Peyer's patch (tissue), 4 donors: ENCODE measurements around the gene PSMD1. TPM values are rescaled to one million over a fixed set of nuclear protein-coding genes. Genes with fewer than 3 reads are reported as not detected.

Experiments
- DNase-seq, 3 donors: peaks; one replicate each; pipeline ENCODE4 v3.0.0-alpha.2; 2017 to 2019
- H3K27ac ChIP-seq, 4 donors: fragments of 200-600 bp; sonication (generic); one replicate each; pipeline ENCODE4 v1.5.1; 2016 to 2019
- H3K27me3 ChIP-seq, 2 donors: fragments of 200-600 bp; sonication (generic); one replicate each; pipeline ENCODE4 v1.5.1; 2019
- H3K36me3 ChIP-seq, 3 donors: fragments of 200-600 bp; sonication (generic); one replicate each; pipeline ENCODE4 v1.5.1; 2016 to 2019
- H3K4me1 ChIP-seq, 4 donors: fragments of 200-600 bp; sonication (generic); one replicate each; pipeline ENCODE4 v1.5.1; 2016 to 2019
- H3K4me3 ChIP-seq, 4 donors: fragments of 200-600 bp; sonication (generic); 1 replicate in 3 of 4; 2 replicates in 1 of 4; pipeline ENCODE4 v1.5.1; 2016 to 2019; ENCODE audit warnings: mild to moderate bottlenecking in 1 of 4
- H3K9me3 ChIP-seq, 4 donors: fragments of 200-600 bp; sonication (generic); one replicate each; pipeline ENCODE4 v1.5.1; 2016 to 2019; ENCODE audit warnings: mild to moderate bottlenecking in 1 of 4
- CTCF ChIP-seq, 6 experiments: fragments of 450-650 bp in 4 of 6; fragments of 200-600 bp in 2 of 6; sonication (generic) in 1 of 6; IDR thresholded peaks; one replicate each; pipeline ENCODE4 v1.5.1; 2017 to 2019; ENCODE audit warnings: antibody characterized with exemption in 6 of 6, mild to moderate bottlenecking in 3 of 6, moderate library complexity in 1 of 6
- POLR2A ChIP-seq, 2 donors: fragments of 450-650 bp; IDR thresholded peaks; one replicate each; pipeline ENCODE4 v1.5.1; 2017; ENCODE audit warnings: antibody characterized with exemption in 2 of 2, mild to moderate bottlenecking in 2 of 2, moderate library complexity in 2 of 2
- total RNA-seq, 4 donors: library from RNA; depleted of rRNA; stranded (reverse); fragments of >200 nt; gene quantifications; one replicate each; pipeline ENCODE4 v1.1.0, GENCODE V29; 2016

Gene PSMD1
- total RNA-seq, 4 donors from 2014 or later, result 89.1 to 116 (median 111) TPM

DNA sequence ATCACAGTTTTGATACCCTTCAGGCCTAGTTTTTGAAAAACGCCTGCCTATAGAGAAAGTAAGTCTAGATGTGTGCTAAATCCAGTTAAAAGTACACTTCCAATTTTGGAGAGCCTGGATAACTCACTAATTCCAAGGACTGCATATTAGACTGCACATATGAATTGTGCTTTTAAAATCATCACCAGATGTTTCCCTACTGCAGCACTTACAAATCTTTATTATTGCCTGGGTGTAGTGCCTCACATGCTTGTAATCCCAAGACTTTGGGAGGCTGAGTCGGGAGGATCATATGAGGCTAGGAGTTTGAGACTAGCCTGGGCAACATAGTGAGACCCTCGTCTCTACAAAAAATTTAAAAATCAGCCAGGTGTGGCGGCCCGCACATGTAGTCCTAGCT is 104.0 kb downstream of the PSMD1 start:
- Histone ChIP-seq H3K27ac (peak overlapping the region in 1 of 4 donors; percentile 67), H3K36me3 (peaks cover 0 to 30% (median 0%) of the 10 kb centered on the region in 3 donors), H3K4me1 (peaks cover 0 to 7% (median 0%) of the 10 kb centered on the region in 4 donors), H3K27me3 (no peaks in the 10 kb centered on the region), H3K4me3 (no peak overlapping the region), H3K9me3 (no peaks in the 10 kb centered on the region)
- no peak for DNase-seq
- TF ChIP-seq CTCF (IDR thresholded peaks at IDR 0.05) (no peak), POLR2A (IDR thresholded peaks at IDR 0.05) (no peak)

GRCh38 chr2:231161252-231161839 is 104.7 kb downstream of the PSMD1 start:
- Histone ChIP-seq H3K9me3 (no peaks in the 10 kb centered on the region), H3K36me3 (peaks cover 0 to 37% (median 0%) of the 10 kb centered on the region in 3 donors), H3K27ac (peak overlapping the region in 3 of 4 donors; percentile 22 to 67 (median 29)), H3K4me3 (no peak overlapping the region), H3K4me1 (peaks cover 0 to 7% (median 0%) of the 10 kb centered on the region in 4 donors), H3K27me3 (no peaks in the 10 kb centered on the region)
- TF ChIP-seq POLR2A (IDR thresholded peaks at IDR 0.05), result no peak
- no peak for TF ChIP-seq CTCF (IDR thresholded peaks at IDR 0.05)
- no peak for DNase-seq

GRCh38 chr2:231161877-231162329 is 105.2 kb downstream of the PSMD1 start:
- no peaks in the 10 kb centered on the region for H3K27me3 ChIP-seq
- peak overlapping the region in 3 of 4 donors; percentile 29 to 67 (median 48) for H3K27ac ChIP-seq
- H3K4me1 ChIP-seq, result peaks cover 0 to 7% (median 0%) of the 10 kb centered on the region in 4 donors
- H3K4me3 ChIP-seq, result no peak overlapping the region
- TF ChIP-seq POLR2A (IDR thresholded peaks at IDR 0.05), result no peak
- no peak for TF ChIP-seq CTCF (IDR thresholded peaks at IDR 0.05)
- peaks cover 0 to 42% (median 0%) of the 10 kb centered on the region in 3 donors for H3K36me3 ChIP-seq
- no peaks in the 10 kb centered on the region for H3K9me3 ChIP-seq
- DNase-seq, result no peak

DNA sequence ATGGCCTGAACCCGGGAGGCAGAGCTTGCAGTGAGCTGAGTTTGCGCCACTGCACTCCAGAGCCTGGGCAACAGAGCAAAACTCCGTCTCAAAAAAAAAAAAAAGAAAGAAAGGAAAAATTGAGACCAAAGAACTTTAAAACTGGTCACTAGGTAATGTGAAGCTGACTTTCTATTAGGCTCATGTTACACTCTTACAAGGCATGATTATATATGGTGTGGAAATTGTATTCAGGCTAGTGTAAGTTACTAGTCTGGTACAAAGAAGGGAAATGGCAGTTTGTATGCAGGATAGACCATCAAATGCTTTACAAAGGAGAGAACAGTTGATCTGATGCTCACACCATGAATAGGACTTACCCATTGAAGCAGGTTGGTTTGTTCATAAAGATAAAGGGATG is 106.3 kb downstream of the PSMD1 start:
- Histone ChIP-seq H3K4me1 (peaks cover 0 to 7% (median 0%) of the 10 kb centered on the region in 4 donors), H3K27me3 (no peaks in the 10 kb centered on the region), H3K36me3 (peaks cover 0 to 43% (median 0%) of the 10 kb centered on the region in 3 donors), H3K27ac (peak overlapping the region in 1 of 4 donors; percentile 67), H3K9me3 (no peaks in the 10 kb centered on the region), H3K4me3 (no peak overlapping the region)
- no peak for DNase-seq
- TF ChIP-seq CTCF (IDR thresholded peaks at IDR 0.05) (no peak), POLR2A (IDR thresholded peaks at IDR 0.05) (no peak)

DNA sequence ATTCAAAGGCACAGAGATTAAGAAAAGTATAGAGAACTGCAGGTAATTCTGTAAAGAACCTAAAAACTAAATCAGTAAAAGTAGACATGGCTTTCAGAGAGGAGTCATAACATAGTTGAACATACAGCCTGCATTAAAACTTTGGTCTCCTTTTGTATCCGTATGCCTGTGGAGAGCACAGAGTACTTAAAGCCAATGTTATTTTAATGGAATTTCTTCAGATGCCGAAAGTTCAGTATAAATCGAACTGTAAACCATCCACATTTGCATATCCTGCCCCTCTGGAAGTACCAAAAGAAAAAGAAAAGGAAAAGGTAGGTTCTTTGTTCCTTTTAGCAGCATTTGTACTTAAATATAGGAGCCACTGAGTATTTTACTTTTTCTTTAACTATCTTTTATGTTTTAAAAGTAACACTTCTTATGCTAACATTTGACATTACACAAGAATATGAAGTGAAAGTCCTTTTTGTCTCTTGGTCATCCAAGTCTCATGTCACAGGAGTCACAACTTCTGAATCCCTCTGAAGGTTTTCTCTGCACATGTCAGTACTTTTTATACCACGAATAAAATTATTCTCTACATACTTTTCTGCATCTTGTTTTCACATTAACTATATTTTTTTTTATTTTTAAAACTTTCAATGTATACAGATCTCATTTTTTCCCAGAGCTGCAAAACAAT is 106.9 kb downstream of the PSMD1 start:
- no peak overlapping the region for H3K4me3 ChIP-seq
- peaks cover 0 to 7% (median 0%) of the 10 kb centered on the region in 4 donors for H3K4me1 ChIP-seq
- peak overlapping the region in 1 of 4 donors; percentile 67 for H3K27ac ChIP-seq
- DNase-seq, result no peak
- no peaks in the 10 kb centered on the region for H3K27me3 ChIP-seq
- H3K9me3 ChIP-seq, result no peaks in the 10 kb centered on the region
- H3K36me3 ChIP-seq, result peaks cover 0 to 43% (median 0%) of the 10 kb centered on the region in 3 donors
- TF ChIP-seq CTCF (IDR thresholded peaks at IDR 0.05), result no peak
- no peak for TF ChIP-seq POLR2A (IDR thresholded peaks at IDR 0.05)
